Smooth muscle cell (in vitro differentiated cells): ENCODE measurements around the gene PSMD10. TPM values are rescaled to one million over a fixed set of nuclear protein-coding genes. Genes with fewer than 3 reads are reported as not detected.

Source experiments
- DNase-seq: peaks from one replicate; lab custom pipeline; 2025; ENCODE audit not compliant: unreplicated experiment; lab: John Stamatoyannopoulos, UW
- H2AFZ ChIP-seq: fragments of 200-600 bp; sonication (generic); 2 replicates; pipeline ENCODE4 v1.6.0; 2016; ENCODE audit warnings: antibody characterized with exemption, low read depth, mild to moderate bottlenecking
- H3F3A ChIP-seq: fragments of 200-600 bp; sonication (generic); 2 replicates; pipeline ENCODE4 v1.6.0; 2017; ENCODE audit warnings: antibody characterized with exemption, low read depth
- H3K27ac ChIP-seq: fragments of 200-600 bp; sonication (generic); 2 replicates; pipeline ENCODE4 v1.5.1; 2016; ENCODE audit warnings: low read depth, mild to moderate bottlenecking
- H3K27me3 ChIP-seq: fragments of 200-600 bp; sonication (generic); 2 replicates; pipeline ENCODE4 v1.6.1; 2016; ENCODE audit warnings: low read depth, mild to moderate bottlenecking
- H3K36me3 ChIP-seq: fragments of 200-600 bp; sonication (generic); 2 replicates; pipeline ENCODE4 v1.5.1; 2016; ENCODE audit warnings: low read depth
- H3K4me1 ChIP-seq: fragments of 200-600 bp; sonication (generic); 2 replicates; pipeline ENCODE4 v1.5.1; 2016; ENCODE audit warnings: low read depth
- H3K4me2 ChIP-seq: fragments of 200-600 bp; sonication (generic); 2 replicates; pipeline ENCODE4 v1.6.0; 2016; ENCODE audit warnings: mild to moderate bottlenecking
- H3K4me3 ChIP-seq: fragments of 200-600 bp; sonication (generic); 2 replicates; pipeline ENCODE4 v1.5.1; 2016; ENCODE audit warnings: mild to moderate bottlenecking
- H3K79me2 ChIP-seq: fragments of 200-600 bp; sonication (generic); 2 replicates; pipeline ENCODE4 v1.6.0; 2016; ENCODE audit warnings: low read depth, mild to moderate bottlenecking
- H3K9ac ChIP-seq: fragments of 200-600 bp; sonication (generic); 2 replicates; pipeline ENCODE4 v1.6.0; 2016; ENCODE audit warnings: low read depth
- H3K9me3 ChIP-seq: fragments of 200-600 bp; sonication (generic); replicated peaks from 2 replicates; pipeline ENCODE4 v1.5.1; 2016; ENCODE audit warnings: low read depth
- H4K20me1 ChIP-seq: fragments of 200-600 bp; sonication (generic); 2 replicates; pipeline ENCODE4 v1.6.0; 2016; ENCODE audit warnings: low read depth
- CTCF ChIP-seq: fragments of 200-600 bp; sonication (generic); IDR thresholded peaks from 2 replicates; pipeline ENCODE4 v1.5.1; 2017; ENCODE audit warnings: borderline replicate concordance, mild to moderate bottlenecking, antibody characterized with exemption; ENCODE audit not compliant: insufficient read depth, poor library complexity, severe bottlenecking
- whole genome bisulfite sequencing: methylation state at CpG from one replicate; pipeline ENCODE4 v1.1.7; 2016; ENCODE audit warnings: low lambda C conversion rate; 5-methylcytosine and 5-hydroxymethylcytosine counted together
- polyA plus RNA-seq: library from polyadenylated mRNA; unstranded; fragments of >200 nt; fragmentation: Nextera tagmentation; extraction: Ambion mirVana; gene quantifications from 2 replicates; pipeline ENCODE4 v1.2.1, GENCODE V29; 2016
- total RNA-seq: library from RNA; depleted of rRNA; stranded (reverse); fragments of >200 nt; gene quantifications from 2 replicates; pipeline ENCODE4 v1.2.3, GENCODE V29; 2014

PSMD10 gene
- total and polyA plus RNA-seq, 2 experiments from 2014 or later = 75.6 to 93.9 TPM

GRCh38 chrX:108121291-108121690 lies 29.9 kb upstream of the PSMD10 start:
- Histone ChIP-seq H3K9ac (no peak overlapping the region), H3K27ac (no peak overlapping the region), H4K20me1 (no peaks in the 10 kb centered on the region), H2AFZ (no peak overlapping the region), H3K9me3 (no peaks in the 10 kb centered on the region), H3K4me1 (peaks cover 21% of the 10 kb centered on the region), H3K27me3 (no peaks in the 10 kb centered on the region), H3K4me2 (no peak overlapping the region), H3K79me2 (no peaks in the 10 kb centered on the region), H3F3A (no peaks in the 10 kb centered on the region), H3K36me3 (no peaks in the 10 kb centered on the region), H3K4me3 (no peak overlapping the region)
- WGBS = 49% methylated on average over 3 of the region's 3 CpGs
- TF ChIP-seq CTCF = no peak
- DNase-seq = no peak

GRCh38 chrX:108117988-108118387 lies 26.6 kb upstream of the PSMD10 start:
- TF ChIP-seq CTCF = no peak
- DNase-seq = no peak
- 35% methylated on average over 3 of the region's 3 CpGs for WGBS
- H3F3A ChIP-seq = no peaks in the 10 kb centered on the region
- no peak overlapping the region for H3K4me2 ChIP-seq
- no peaks in the 10 kb centered on the region for H3K79me2 ChIP-seq
- no peak overlapping the region for H3K27ac ChIP-seq
- H4K20me1 ChIP-seq = no peaks in the 10 kb centered on the region
- H3K36me3 ChIP-seq = no peaks in the 10 kb centered on the region
- H2AFZ ChIP-seq = no peak overlapping the region
- peaks cover 16% of the 10 kb centered on the region for H3K4me1 ChIP-seq
- H3K9ac ChIP-seq = no peak overlapping the region
- H3K4me3 ChIP-seq = no peak overlapping the region
- no peaks in the 10 kb centered on the region for H3K27me3 ChIP-seq
- no peaks in the 10 kb centered on the region for H3K9me3 ChIP-seq

GRCh38 chrX:108114541-108114940 lies 23.2 kb upstream of the PSMD10 start:
- Histone ChIP-seq H3K4me3 (no peak overlapping the region), H3K4me2 (no peak overlapping the region), H3F3A (no peaks in the 10 kb centered on the region), H3K27me3 (no peaks in the 10 kb centered on the region), H3K9me3 (no peaks in the 10 kb centered on the region), H3K79me2 (no peaks in the 10 kb centered on the region), H2AFZ (no peak overlapping the region), H3K9ac (no peak overlapping the region), H4K20me1 (no peaks in the 10 kb centered on the region), H3K27ac (no peak overlapping the region), H3K4me1 (no peaks in the 10 kb centered on the region), H3K36me3 (no peaks in the 10 kb centered on the region)
- no peak for TF ChIP-seq CTCF
- no peak for DNase-seq

- no peak overlapping the region for H3K27ac ChIP-seq
- no peaks in the 10 kb centered on the region for H3K79me2 ChIP-seq
- H3K4me2 ChIP-seq = no peak overlapping the region
- no peak overlapping the region for H2AFZ ChIP-seq
- H3F3A ChIP-seq = no peaks in the 10 kb centered on the region
- no peak for TF ChIP-seq CTCF
- H3K9ac ChIP-seq = no peak overlapping the region
- no peak for DNase-seq
- no peaks in the 10 kb centered on the region for H4K20me1 ChIP-seq
- no peak overlapping the region for H3K4me3 ChIP-seq
- H3K9me3 ChIP-seq = peaks cover 9% of the 10 kb centered on the region
- no peaks in the 10 kb centered on the region for H3K4me1 ChIP-seq
- no peaks in the 10 kb centered on the region for H3K27me3 ChIP-seq
- H3K36me3 ChIP-seq = no peaks in the 10 kb centered on the region
Observed at GRCh38 chrX:108105473-108105872, 14.1 kb upstream of the PSMD10 start.
